ENCODE measurements around the gene TF.
A peak's percentile ranks its signal among the peaks of the same experiment; 100 is the strongest.

The TF gene

DNA sequence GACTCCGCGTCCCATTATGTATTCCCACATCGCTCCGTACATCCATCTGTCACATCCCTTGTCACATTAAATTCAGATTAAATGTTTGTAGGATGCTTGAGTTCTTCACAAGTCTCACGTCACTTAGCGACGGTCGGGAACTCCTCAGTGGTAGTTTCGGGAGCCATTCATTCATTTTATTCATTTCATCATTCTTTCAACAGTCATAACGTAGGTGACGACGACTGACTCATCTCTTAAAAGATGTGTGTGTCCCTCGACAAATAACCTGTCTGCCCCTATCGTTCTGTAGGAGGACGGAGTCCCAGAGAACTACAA lies 59.1 kb downstream of the TF start:
- no peak for DNase-seq (ENCODE audit: low read depth, low spot score)

DNA sequence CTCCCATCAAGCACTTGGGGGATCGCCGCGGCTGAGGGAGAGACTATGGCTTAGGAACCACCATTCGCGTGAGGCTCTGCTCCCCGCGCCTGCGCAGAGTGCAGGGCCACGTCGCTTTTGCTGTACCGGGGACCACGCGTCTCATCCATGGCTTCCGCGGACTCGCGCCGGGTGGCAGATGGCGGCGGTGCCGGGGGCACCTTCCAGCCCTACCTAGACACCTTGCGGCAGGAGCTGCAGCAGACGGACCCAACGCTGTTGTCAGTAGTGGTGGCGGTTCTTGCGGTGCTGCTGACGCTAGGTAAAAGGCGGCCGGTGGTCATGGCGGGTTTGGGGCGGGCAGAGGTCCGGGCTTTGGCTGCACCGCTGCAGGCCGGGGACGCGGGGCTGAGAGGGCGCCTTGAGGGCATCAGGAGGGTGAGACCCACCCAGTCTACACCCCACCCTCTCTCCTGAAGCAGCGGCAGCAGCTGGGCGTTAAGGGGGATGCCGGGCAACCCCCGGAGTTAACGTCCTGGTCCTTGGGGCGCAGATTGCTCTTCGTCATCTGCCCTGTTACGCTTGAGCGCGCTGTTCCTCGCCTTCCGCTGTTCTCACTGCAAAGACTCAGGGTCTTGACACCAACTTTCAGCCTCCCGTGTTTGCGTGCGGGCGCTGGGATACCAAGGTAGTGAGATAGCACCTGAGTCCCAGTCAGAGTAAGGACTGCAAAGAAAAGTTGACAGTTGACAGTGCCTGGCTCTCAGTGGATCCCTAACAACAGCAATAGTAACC lies 59.7 kb downstream of the TF start, which contains the start of gene SRPRB:
TSS of gene SRPRB (plus strand) at position 114 of the 774 bp plus-strand sequence. CDS start at position 148, 34 bp downstream.
- DNase-seq (ENCODE audit: low read depth, low spot score): peak; percentile 97

DNA sequence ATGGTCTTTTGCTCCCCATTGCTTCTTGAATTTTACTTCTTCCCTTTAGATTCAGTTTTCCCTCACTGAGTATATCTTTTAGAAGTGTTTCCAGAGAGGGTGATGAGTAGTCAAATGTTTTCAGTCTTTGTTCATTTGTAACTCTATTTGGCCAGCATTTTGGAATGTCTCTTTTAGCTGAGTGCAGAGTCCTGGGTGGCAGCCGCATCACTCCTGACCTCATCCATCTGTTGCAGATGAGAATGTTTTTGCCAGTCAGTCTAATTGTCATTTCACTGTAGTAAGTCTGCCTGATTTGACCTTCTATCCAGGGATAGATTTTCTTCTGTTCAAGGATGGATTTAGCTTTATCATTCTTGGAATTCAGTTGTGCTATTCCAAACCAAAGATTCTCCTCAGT lies 66.7 kb downstream of the TF start:
- peak; percentile 16 for DNase-seq (ENCODE audit: low read depth, low spot score)

DNA sequence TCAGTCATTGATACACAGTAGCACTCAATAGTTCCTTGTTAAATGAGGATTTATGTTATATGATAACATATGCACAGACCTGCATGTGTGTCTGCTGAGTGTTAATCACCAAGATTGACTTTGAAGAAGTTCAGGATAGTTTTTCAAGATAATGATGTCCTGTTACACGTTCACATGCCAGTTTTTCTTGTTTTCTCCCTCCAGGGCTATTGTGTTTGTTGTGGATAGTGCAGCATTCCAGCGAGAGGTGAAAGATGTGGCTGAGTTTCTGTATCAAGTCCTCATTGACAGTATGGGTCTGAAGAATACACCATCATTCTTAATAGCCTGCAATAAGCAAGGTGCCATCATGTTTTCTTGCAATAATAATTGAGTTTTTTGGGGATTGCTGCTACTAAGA lies 69.2 kb downstream of the TF start:
- no peak for DNase-seq (ENCODE audit: low read depth, low spot score)

DNA sequence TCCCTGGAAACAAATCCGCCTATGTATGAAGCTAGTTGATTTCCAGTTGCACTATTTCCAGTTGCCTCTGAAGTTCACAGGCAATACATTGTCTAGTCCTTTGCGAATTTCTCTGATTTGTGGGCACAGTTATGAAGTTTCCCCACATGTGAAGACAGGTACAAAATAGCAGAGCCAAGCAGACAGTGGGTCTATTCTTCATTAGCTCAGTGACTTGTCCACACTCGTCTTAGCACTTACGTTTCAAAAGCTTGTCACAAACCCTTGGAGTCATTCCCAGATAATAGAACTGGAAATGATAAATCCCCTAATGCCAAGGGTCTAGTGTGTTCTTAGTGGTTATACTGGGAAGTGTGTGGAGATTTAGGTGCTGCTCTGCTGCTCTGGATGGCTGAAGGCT lies 73.9 kb downstream of the TF start:
- no peak for DNase-seq (ENCODE audit: low read depth, low spot score)

DNA sequence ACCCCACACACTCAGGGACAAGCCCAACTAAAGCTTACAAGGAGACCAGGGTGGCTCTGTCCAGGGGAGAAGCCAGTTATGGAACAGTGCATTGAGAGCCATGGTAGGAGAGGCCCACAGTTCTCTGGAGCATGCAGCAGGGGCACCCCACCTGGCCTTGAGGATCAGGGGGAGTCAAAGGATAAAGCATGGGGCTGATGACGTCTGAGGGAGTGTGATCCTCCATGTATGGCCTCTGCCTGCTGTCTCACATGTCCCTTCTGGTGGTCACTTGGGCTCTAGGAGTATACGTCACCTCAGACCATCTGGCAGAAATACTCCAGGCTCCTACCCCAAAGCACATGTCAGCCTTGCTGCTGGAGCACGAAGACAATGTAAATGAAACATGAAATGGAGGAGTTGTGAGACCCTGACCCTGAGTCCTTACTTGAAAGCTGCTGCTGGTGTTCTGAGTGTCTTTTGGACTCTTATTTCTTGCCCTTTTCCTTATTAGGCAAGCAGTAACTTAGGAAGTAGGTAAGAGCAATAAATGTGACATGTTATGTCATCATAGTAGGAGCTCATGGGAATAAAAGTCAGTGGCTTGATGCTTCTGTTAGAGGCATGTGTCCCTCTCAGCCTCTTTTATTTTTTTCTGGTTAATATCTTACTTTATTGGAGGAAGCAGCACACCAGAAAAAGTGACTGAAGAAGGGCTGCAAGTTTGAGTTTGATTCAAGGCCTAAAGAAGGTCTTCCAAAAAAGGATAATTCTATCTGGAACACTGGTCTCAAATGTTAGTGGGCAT lies 74.9 kb downstream of the TF start:
- no peak for DNase-seq (ENCODE audit: low read depth, low spot score)

DNA sequence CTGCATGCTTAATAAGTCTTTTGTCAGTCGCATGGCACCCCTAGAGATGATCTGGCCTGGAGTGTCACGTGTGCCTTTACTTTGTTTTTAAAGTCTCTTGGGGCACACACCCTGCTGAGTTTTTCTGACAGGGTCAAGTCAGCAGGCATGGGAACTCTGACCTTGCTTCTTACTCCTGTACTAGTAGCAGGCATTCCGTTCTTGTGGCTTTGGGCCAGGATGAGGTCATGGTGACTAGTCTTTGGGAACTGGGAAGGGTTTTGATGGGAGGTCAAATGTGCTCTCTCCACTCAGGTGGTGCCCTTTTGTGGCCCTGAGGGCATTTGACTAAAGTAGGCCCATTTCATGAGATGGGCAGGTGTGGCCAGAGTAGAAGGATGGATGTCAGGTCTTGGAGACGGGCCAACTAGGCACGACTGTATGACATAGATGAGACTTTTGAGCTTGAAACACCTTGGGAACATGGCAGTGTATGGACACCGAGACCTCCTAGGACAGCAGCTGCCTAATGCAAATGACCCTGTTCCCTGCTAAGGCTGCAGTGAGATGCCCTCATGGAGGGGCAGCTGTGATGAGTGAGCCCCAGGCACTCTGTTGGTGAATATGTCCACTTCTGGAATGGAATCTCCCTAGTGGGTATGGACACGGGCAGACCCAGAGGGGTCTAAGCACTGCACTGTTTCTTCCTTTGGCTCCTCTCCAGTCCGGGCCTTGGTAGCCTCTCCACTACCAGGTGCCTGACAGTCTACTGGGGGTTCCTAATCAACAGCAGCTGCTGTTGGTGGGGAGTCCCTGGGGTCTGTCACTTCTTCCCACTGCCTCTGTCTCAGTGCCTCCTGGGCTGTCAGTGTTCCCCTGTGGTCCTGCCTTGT lies 75.8 kb downstream of the TF start:
- DNase-seq (ENCODE audit: low read depth, low spot score): peak; percentile 74

DNA sequence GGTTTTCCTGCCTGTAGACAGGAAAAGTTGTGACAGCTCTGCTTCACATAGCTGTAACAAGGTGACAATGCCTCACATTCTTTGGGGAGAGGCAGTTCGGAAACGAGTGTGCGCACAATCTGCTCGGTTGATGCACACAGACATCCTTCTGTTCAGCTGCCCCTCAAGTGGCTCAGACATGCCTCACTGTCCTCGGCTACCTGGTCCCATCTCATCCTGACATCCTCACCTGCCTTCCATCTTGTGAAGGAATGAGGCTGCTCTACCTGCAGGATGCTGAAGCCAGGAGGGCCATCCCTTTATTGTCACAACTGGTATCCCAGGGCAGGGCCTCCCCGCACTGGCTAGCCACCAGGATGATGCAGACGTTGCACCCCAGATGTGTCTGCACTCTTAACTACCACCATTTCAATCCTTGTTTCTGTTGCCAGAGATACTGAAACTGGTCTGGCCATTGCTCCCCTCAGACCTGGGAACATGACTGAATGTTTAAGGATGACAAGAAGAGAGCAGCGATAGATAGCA lies 78.8 kb downstream of the TF start:
- DNase-seq (ENCODE audit: low read depth, low spot score): no peak

DNA sequence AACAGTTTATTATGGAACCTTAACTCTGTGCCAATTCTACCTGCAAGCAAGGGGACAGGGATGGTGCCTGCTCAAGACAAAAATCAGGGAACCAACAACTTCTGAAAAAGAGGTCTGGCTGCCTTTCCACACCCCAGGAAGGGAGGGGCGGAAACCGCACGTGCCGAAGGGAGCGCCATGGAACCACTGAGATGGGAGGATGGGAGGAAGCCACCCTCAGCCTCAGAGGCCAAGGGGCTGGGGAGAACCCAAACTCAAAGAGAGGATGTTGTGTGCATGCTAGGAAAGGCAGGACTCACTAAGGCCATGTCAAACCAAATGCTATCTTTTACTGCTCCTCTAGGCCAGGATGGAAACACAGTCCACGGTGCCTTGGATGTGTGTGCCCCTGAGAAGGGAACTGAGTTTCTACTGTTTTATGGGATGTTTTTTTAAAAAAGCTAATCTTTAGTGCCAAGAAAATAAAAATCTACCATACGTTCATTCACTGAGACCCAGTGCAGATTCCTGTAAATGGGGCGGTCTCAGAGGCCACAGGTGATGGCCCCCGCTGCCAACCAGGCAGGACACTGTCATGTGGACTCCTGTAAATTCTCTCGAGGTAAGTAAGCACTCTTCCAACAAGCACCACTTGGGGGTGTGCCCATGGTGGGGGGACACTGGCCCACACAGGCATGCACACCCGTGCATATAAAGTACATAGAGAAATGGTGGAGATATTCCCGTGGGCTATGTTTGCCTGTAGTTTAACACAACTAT lies 80.0 kb downstream of the TF start:
- no peak for DNase-seq (ENCODE audit: low read depth, low spot score)

DNA sequence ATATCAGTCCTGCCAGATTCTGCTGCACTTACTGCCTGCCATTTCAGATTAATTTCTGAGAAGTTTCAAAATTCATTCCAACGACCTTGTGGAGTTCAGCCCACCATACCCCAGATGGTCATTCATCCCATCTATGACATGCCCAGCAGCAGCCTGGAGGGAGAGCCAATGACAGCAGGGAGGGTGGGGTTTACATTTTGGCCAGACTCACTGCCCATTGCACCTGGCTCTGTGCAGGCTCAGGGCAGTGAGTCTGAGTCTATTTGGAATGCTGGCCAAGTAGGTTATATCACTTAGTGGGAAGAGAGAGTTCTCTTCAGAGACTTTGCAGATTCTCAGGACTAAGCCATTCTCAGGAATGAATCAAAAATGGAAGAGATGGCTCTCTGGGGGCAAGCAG lies 80.9 kb downstream of the TF start:
- DNase-seq (ENCODE audit: low read depth, low spot score): no peak

DNA sequence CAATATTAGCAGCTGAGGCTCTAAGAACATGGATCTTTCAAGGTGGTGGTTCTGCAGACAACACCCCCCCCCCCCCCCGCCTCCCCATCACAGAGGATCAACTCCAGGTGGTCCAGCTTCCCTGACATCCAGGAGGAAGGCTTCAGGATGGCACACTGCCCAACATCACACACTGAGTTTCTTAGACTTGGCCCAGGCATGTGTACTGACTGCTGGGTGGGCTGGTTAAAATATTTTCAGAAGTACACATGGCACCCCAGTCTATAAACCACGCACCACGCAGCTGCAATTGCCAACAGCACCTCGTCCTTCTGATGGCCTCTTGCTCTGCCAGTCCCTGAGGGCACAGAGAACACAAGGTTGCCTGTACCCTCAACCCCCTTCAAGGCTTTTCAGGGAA lies 81.5 kb downstream of the TF start:
- DNase-seq (ENCODE audit: low read depth, low spot score): no peak

DNA sequence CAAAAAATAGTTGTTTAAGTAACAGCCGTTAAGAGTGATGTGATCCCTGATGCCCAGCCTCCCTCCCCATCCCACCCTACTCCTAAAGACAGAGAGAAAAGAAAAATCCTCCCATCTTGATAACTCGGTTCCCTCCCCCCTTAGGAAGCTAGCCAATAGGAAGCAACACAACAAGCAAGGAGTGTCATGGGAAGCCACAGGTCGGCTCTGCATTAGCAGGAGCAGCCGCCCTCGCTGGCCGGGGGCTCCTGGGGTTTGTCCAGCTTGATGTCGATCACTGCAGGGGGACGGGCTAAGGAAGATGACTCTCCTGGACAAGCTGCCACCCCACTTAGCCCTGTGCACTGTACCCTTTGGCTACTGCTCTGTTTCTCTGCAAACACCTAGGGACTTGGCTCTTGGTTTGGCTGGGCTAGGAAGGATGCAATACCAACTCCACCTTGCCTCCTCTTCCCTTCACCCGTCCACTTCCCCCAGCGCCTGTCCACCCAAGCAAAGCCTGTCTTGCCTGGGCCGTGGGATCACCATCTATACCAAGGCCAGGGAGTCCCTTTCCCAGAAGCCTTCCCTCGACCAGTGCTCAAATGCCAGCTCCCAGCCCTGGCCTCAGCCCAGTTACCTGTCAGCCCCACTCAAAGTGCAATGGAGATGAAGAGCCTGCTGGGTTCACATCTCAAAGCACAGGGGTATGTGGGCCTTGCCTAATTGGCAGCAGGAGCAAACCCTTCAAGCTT lies 82.5 kb downstream of the TF start:
- DNase-seq (ENCODE audit: low read depth, low spot score): no peak

DNA sequence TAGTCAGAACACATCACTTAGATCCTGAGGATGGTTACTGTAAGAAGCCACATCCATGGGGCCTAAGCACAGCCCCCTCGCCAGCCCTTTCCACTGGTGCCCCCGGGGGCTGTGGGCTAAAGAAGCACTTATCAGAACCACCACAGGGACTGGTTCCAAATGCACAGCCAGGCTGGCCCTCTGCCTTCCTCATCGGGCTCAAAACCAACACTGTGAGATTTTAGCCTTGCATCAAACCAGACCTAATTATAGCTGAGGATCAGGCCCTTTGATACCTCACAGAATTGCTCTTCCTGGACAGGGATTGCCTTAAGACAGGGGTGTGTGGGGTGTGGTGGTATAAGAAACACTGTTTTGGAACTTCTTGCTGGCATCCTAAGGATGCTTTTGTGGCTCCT lies 83.1 kb downstream of the TF start:
- DNase-seq (ENCODE audit: low read depth, low spot score): no peak

DNA sequence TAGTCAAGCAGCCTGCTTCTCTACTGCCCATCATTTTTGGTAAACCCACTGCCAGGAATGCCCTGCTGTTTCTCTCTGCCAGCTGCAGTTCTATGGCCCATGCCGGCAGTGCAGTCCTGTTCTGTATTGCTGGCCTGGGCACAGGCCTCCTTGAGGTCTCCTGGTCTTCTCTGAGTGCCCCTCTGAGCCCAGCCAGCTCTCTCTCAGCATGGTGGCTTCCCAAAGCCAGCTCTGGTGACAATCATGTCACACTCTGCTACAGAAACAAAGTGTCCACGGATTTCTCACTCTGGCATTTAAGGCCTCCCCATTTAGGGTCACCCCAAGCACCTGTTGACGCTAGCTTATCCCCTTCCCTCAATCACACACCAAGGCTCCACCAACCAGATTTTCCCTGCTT lies 83.9 kb downstream of the TF start:
- no peak for DNase-seq (ENCODE audit: low read depth, low spot score)

DNA sequence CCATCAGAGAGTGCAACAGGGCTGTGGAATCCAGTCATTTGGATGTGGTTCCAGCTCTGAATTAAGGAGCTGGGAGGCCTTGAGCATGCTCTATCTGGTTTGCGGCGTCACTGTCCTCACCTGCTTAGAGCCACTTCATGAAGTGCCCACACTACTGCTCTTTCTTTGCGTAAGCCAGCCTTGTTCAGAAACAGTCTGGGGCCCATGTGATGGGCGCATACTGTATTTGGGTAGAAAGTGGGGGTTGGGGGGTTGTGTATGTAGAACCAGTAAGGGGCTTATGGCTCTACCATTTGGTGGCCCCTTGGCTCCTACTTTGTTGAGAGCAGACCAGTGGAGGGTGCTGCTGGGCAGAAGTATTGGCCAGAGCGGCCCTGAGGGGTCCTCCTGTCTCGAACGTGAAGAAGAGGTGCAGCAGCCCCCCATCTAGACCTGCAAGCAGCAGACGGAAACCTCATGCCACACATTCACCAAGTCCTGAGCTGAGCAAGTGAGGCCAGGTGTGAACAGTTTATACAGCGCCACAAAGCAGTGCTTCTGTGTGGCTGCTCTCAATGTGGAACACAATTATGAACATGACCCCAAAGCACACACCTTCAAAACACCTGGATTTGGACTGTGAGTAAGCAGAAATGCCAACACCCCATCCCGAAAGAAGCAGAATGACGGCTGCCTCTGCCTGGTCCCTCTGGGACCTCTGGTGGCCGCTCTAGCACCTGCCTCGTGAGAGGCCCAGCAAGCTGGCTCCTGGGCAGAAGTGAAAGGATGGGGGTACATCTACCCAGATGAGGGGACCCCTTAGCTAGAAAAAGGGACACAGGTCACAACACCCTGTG lies 86.0 kb downstream of the TF start:
- no peak for DNase-seq (ENCODE audit: low read depth, low spot score)

DNA sequence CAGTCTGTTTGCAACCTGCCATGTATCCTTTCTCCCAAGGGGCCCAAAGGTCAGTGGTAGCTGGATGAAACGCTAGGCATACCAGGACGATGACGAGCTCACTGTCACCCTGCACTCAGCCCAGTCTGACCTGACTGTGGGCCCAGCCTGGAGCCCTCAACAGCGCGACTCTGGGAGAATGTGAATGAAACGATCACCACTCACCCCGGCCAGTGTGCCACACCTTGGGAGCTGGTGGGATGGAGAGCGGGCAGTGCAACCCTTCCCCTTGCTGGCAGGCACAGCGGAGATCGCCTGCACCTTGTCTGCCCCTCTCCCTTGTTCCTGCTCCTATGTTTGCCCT lies 86.6 kb downstream of the TF start:
- no peak for DNase-seq (ENCODE audit: low read depth, low spot score)

DNA sequence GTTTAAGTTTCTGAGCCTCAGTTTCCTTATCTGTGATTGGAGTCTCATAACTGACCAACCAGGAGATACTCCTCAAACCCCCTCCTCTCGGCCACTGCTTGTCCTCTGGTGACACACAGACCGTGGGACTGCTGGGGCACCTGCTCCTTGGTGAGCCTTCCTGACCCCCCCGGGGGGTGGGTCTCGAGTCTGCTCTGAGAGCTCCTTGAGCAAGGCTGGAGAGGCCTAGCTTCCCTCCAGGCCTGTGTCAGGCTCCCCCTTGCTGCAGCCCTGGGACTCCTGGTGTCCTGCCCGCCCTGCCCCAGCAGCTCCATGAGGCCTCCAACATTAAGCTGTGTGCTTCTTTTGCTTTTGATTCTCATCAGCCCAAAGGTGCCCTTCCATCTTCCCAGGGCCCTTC lies 87.1 kb downstream of the TF start:
- no peak for DNase-seq (ENCODE audit: low read depth, low spot score)

DNA sequence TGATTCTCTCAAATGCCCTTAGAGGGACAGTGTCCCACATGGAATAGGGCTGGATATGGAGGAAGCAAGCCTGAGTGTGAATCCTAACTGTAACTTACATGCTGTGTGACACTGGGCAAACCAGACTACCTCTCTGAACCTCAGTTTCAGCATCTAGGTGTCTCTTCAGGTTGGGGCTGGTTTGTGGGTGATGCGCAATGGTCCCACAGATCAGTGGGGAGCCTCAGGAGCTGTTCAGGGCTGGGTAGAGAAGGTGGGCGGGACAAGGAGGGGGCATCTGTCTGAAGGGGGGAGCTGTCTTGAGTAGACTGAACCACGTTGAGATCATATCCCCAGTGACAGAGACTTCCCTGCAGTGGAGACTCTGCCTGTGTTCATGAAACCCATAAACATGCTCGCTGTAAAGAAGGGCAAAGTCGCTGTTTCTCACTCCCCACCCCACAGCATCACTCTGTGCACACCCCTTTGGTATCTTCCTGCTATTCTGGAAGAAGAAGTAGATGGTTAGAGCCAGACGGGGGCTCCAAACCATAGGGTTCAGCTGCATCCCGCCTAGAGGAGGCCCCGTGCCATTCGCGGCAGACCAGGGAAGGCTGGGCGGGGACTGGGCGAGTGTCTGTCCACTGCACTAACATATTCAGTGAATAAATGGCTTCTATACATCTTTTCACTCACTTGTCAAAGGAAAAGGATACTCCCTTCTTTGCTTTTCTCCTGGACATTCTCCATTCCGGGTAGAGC lies 87.9 kb downstream of the TF start:
- no peak for DNase-seq (ENCODE audit: low read depth, low spot score)
